Measurements from ENCODE around the gene MLC1.

- no peak for TF ChIP-seq CTCF (IDR thresholded peaks at IDR 0.05)
- TF ChIP-seq POLR2A (IDR thresholded peaks at IDR 0.05) = no peak
Measured at GRCh38 chr22:50041361-50042065, 43.7 kb downstream of the MLC1 start.
